Measurements from ENCODE around the gene SLITRK4.

SLITRK4 gene

DNA sequence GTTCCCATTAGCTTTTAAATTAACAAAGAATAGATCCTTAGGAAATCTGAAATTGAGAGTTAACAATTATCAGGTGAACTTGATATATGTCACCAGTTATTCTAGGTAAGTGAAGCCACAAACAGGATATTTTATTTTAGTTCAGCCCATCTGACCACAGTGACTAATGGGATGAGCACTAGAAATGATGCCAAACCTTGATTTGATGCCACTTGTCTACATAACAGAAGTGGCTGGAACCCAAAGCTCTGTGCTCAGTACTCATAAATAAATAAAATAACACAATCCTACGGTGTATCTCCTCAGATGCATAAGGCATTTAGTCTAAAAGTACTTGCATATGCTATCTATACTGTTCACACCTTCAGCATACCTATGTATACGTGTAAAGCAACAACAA lies 12.2 kb downstream of the SLITRK4 start:
- no peak for DNase-seq
- TF ChIP-seq POLR2A (IDR thresholded peaks at IDR 0.05; ENCODE audit: low read length) (no peak), GATA1 (IDR thresholded peaks at IDR 0.05; ENCODE audit: low read depth, low read length) (no peak)

DNA sequence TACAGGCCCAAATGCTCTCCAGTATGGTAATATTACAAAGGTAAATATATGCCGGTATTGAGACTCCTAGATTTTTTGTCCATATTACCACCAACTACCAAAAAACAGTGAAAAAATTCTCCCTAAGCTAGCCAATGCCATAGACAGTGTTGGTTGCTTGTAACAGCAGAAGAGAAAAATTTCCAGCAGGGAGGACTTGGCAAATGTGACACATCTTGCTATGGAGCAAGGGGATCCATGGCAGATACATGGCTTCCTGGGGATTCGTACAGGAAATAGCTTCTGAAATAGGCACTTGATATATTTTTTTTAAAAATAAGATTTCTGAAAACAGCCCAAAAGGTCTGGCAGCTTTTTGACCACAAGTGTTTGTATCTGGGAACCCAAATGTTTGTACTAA lies 14.6 kb downstream of the SLITRK4 start:
- DNase-seq: no peak
- TF ChIP-seq GATA1 (IDR thresholded peaks at IDR 0.05; ENCODE audit: low read depth, low read length): no peak
- TF ChIP-seq POLR2A (IDR thresholded peaks at IDR 0.05; ENCODE audit: low read length): no peak

DNA sequence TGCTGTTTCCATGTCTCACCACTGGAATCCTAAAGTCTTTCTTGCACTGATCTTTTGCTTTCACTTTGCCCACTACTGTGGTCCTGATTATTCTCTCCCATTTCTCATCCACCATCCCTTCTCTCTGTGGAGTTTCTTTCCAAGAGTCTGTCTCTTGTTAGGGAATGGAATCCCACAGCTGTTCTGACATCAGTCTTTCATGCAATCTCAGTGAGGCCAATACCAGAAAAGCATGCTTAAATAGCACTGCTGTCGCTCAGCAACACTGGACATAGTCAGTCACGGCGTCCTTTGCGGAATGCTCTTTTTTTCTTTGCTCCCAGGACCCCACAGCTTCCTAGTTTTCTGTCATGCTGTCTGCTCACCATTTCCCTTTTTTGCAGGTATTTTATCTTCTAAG lies 20.1 kb downstream of the SLITRK4 start:
- DNase-seq: no peak
- TF ChIP-seq POLR2A (IDR thresholded peaks at IDR 0.05; ENCODE audit: low read length) (no peak), GATA1 (IDR thresholded peaks at IDR 0.05; ENCODE audit: low read depth, low read length) (no peak)

DNA sequence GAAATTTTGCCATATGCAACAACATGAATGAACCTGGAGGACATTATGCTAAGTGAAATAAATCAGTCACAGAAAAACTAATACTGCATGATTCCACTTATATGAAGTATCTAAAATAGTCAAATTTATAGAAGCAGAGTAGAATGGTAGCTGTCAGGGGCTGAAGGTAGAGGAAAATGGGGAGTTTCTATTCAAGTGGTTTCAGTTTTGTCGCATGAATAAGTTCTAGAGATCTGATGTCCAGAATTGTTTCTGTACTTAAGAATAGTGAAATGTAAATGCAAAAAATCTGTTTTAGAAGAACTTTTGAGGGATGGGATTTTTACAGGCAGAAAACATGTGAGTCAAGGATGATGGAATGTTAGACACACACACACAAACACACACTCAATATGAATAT lies 34.1 kb downstream of the SLITRK4 start:
- no peak for DNase-seq
- no peak for TF ChIP-seq POLR2A (IDR thresholded peaks at IDR 0.05; ENCODE audit: low read length)
- no peak for TF ChIP-seq GATA1 (IDR thresholded peaks at IDR 0.05; ENCODE audit: low read depth, low read length)

DNA sequence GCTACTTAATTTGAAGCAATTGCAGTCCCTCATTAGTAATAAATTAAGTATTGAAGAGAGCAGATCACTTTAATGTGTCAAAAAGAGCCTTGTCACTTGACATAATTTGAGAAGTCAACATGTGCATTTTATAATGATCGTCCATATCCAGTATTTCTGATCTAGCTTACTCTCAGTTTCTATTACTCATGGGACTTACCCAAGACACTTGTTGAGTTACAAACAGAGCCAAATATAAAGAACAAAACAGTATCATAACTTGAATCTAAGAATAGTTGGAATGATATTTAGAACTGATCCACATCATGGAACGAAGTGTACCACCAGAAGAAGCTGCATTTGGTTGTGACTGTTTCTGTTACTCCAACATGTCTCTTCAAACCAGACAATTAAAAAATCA lies 54.7 kb downstream of the SLITRK4 start:
- no peak for DNase-seq
- TF ChIP-seq POLR2A (IDR thresholded peaks at IDR 0.05; ENCODE audit: low read length) (no peak), GATA1 (IDR thresholded peaks at IDR 0.05; ENCODE audit: low read depth, low read length) (no peak)

DNA sequence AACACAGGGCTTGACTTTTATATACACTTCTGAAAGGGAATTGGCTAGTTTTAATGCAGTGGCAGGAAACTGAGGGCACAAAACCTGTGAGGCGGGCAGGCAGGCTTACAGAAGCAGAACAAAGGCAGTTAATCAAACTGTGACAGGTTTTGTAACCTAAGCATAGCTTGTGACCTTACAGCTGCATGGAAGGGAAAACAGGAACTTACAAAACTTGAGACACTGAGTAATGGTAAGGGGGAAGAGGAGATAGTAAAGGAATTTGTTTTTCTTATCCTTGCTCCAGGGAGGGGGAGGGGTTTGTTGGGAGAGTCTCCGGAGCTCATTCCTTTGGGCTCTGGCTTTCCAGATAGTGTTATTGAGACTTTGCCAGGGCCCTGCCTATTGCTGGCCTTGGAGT lies 55.6 kb downstream of the SLITRK4 start:
- DNase-seq: no peak

More for the DNA sequence above, 55.6 kb downstream of the SLITRK4 start:
- no peak for TF ChIP-seq POLR2A (IDR thresholded peaks at IDR 0.05; ENCODE audit: low read length)
- TF ChIP-seq GATA1 (IDR thresholded peaks at IDR 0.05; ENCODE audit: low read depth, low read length): no peak

Measured in erythroblast (primary cell).